ENCODE results near the gene TMEM43.

Gene TMEM43

DNA sequence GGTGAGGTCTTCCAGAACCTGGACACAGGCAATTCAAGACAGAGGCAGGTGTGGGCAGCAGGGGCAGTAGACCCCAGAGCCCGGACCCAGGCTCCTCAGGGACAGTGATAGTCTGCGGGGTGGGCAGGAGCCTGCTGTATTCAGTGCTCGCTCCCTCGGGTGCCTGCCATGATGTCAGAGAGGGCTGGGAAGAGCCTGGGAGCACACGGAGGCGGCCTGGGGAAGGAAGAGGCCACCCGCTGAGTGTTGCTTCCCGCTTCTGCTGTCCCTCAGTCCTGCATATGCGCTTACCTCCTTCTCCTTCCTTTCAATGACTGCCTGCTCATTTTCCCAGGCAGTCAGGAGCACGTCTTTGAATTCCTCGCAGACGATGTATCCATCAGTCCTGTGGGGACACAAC is 22.8 kb downstream of the TMEM43 start:
- no peak for DNase-seq (ENCODE audit: low read depth)
- TF ChIP-seq, protein P1, sequence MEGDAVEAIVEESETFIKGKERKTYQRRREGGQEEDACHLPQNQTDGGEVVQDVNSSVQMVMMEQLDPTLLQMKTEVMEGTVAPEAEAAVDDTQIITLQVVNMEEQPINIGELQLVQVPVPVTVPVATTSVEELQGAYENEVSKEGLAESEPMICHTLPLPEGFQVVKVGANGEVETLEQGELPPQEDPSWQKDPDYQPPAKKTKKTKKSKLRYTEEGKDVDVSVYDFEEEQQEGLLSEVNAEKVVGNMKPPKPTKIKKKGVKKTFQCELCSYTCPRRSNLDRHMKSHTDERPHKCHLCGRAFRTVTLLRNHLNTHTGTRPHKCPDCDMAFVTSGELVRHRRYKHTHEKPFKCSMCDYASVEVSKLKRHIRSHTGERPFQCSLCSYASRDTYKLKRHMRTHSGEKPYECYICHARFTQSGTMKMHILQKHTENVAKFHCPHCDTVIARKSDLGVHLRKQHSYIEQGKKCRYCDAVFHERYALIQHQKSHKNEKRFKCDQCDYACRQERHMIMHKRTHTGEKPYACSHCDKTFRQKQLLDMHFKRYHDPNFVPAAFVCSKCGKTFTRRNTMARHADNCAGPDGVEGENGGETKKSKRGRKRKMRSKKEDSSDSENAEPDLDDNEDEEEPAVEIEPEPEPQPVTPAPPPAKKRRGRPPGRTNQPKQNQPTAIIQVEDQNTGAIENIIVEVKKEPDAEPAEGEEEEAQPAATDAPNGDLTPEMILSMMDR (conservative IDR thresholded peaks at IDR 0.05; ENCODE audit: low read depth, low read length): no peak
- no peak overlapping the region for H3K4me3 ChIP-seq (ENCODE audit: low read length)

DNA sequence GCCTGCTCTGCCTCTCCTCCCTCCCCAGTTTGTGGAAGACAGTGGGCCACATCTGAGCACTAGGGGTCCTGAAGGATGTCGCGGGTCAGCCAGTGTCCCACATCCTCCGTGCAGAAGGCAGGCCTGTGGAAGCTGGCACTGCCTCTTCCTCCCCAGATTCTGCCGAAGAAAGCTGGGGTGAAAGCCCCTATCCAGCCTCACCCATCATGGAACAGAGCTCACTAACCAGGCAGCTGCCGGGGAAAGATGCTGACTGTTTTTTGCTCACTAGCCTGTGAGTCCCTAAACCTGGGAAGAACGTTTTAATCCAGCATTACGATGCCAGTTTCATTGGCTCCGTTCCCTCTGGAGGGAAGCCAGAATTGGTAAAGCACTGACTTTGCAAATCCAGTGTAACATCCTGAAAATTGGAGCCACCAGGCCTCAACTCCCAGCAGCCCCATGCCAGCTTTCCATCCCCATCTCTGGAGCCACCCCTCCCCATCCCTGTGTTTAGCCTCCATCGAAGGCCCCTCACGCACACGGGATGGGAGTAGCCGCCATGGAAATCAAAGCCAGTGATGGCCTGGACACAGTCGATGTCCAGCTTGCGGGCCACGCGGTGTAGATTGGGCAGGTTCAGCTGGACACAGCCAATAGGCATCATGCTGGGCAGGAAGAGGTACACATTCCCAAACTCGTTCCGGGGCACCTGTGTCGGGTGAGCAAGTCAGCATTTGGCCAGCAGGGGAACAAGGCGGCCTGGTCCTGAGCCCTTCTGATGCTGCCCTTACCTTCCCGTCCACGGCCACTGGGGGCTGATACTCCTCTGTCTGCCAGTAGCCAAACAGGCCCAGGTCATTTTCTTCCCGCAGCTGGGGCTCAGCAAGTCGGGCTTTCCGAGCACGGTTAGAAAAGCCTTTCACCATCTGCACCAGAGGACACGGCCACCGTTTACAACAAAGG is 23.5 kb downstream of the TMEM43 start:
- TF ChIP-seq, protein P1 (conservative IDR thresholded peaks at IDR 0.05; ENCODE audit: low read depth, low read length): peak; percentile 35
- DNase-seq (ENCODE audit: low read depth): peak; percentile 72
- no peak overlapping the region for H3K4me3 ChIP-seq (ENCODE audit: low read length)

DNA sequence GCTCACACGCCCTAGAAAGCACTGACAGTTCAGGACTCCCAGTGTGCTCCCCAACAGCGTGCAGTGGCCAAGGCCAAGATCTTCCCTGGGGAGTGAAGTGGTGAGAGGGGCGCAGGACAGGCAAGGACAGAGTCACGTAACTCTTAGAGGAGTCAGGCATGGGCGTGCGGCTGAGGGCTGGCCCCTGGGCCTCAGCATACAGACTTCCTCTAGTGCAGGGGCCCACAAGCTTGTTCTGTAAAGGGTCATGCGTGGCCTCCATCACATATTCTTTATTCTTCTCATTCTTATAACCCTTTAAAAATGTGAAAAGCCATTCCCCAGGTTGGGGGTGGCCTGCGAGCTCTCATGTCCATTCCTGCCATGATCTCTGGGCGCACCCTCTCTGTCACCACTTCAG is 25.2 kb downstream of the TMEM43 start:
- TF ChIP-seq, protein P1 (conservative IDR thresholded peaks at IDR 0.05; ENCODE audit: low read depth, low read length): no peak
- H3K4me3 ChIP-seq (ENCODE audit: low read length): no peak overlapping the region
- DNase-seq (ENCODE audit: low read depth): no peak

DNA sequence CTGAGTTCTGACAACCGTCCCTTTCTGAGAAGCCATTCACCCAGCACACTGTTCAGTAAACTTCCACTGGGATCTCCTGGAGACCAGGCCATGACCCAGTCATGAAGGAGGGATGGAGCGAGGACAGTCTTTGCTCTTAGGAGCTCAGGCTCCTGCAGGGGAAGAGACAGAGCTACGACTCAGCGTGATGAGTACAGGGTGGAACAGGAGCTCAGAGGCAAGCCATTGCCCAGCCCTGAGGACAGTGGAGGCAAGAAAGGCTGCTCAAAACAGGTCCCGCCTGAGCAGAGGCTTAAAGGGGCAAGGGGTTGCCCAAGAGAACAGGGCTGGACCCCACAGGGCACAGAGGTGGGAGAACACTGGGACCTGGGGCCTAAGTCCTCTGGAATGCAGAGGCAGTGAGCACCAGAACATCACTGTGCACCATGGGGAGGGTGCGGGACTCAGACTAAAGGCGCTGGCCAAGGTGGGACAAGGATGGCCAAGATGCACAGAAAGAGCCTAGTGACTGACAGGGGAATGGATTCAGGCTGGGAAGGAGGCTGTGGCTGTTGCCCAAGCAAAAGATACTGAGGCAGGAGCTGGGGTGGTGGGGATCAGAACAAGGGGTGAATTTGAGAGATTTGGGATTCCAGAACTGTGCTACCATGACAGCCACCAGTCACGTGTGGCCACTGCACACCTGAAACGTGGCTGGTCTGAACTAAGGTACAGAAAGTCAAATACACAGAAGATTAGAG is 25.8 kb downstream of the TMEM43 start:
- no peak overlapping the region for H3K4me3 ChIP-seq (ENCODE audit: low read length)
- TF ChIP-seq, protein P1 (conservative IDR thresholded peaks at IDR 0.05; ENCODE audit: low read depth, low read length): no peak
- DNase-seq (ENCODE audit: low read depth): no peak

DNA sequence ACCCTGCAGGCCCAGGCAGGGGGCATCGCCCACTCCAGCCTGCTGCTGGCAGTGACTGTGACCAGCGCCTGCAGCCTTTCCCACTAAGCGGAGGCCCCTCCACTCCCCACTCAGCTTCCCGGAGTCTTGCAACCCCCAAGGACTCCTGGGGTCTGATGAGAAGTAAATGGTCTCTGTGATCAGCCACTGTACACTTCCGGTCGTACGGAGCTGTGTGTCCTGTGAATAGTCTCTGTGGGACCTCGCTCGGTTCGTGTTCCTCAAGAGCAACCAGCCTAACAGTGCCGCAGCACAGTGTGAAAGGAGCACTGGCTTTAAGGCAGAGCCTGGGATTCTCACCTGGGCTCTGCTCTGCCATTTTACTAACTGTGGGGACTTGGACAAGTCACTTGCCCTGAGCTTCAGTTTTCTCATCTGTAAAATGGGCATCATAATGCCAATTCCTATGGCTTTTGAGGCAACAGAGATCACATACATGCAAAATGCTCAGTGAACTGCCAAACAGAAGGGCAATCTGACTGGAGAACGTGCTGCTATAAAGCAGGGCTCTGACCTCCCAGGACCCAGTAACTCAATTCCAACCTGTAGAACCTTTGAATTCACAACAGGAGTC is 26.7 kb downstream of the TMEM43 start:
- no peak overlapping the region for H3K4me3 ChIP-seq (ENCODE audit: low read length)
- DNase-seq (ENCODE audit: low read depth): no peak

DNA sequence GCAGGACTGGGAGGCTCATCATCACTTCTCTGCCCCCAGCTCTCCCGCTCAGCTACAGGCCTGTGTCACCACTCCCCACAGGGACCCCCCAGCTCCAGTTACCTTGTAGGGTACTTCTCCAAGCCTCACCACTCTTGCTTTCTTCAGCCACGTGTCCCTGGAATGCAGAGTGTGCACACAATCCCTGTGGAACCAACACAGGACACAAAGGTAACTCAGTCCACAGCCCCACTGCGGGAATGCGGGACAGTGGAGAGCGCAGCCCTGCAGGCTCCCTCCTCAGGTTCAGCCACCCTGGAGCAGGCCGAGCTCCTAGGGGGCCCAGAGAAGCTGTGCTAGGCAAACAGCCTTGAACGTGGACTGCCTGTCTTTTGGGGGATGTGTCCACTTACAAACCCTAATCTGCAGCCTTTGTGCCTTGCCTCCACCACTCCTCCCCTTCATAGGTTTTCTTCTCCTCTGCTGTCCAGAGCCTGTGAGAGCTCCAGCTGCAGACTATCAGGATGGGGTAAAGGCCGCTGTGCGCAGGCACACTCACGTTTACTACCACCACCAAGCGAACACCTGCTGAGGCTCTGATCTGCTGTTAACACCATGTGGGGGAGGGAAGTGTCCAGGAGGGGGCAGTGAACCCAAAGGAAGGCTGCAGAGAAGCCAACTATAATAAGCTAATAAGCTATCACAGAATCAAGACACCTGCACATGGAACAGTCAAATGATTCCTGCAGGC is 27.5 kb downstream of the TMEM43 start:
- no peak for DNase-seq (ENCODE audit: low read depth)
- no peak overlapping the region for H3K4me3 ChIP-seq (ENCODE audit: low read length)
- TF ChIP-seq, protein P1 (conservative IDR thresholded peaks at IDR 0.05; ENCODE audit: low read depth, low read length): peak; percentile 34

More for the DNA sequence above, 26.7 kb downstream of the TMEM43 start:
- TF ChIP-seq, protein P1 (conservative IDR thresholded peaks at IDR 0.05; ENCODE audit: low read depth, low read length): no peak

Data from retinal pigment epithelial cell (primary cell).